ENCODE measurements around the gene ZFAND3.

DNA sequence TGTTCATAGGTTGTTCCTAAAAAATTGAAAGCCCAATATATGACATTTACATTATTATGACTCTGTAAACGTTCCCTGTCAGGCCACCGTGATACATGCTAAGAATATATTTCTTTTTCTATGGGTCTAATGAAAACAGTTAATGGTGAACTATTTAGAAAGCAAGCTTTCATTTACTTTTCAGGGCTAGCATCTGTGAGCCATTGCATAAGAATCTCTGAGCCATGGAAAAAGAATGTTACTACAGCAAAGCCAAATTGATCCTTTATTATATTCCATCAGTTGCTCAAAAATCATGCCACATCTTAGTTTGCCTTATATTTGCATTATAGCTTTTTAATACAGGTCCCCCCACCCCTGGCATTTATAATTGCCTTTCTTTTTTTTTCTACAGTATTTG is 275.5 kb downstream of the ZFAND3 start:
- TF ChIP-seq, protein P1, sequence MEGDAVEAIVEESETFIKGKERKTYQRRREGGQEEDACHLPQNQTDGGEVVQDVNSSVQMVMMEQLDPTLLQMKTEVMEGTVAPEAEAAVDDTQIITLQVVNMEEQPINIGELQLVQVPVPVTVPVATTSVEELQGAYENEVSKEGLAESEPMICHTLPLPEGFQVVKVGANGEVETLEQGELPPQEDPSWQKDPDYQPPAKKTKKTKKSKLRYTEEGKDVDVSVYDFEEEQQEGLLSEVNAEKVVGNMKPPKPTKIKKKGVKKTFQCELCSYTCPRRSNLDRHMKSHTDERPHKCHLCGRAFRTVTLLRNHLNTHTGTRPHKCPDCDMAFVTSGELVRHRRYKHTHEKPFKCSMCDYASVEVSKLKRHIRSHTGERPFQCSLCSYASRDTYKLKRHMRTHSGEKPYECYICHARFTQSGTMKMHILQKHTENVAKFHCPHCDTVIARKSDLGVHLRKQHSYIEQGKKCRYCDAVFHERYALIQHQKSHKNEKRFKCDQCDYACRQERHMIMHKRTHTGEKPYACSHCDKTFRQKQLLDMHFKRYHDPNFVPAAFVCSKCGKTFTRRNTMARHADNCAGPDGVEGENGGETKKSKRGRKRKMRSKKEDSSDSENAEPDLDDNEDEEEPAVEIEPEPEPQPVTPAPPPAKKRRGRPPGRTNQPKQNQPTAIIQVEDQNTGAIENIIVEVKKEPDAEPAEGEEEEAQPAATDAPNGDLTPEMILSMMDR (IDR thresholded peaks at IDR 0.05), result no peak
- no peak for TF ChIP-seq POLR2A (IDR thresholded peaks at IDR 0.05)

Measured in Peyer's patch (tissue), 4 donors.